ENCODE data around the gene RNF150. TPM values are rescaled to one million over a fixed set of nuclear protein-coding genes. Genes with fewer than 3 reads are reported as not detected.

Gene RNF150
- total RNA-seq, 2 donors from 2014 or later: 11.7 to 12.3 TPM

DNA sequence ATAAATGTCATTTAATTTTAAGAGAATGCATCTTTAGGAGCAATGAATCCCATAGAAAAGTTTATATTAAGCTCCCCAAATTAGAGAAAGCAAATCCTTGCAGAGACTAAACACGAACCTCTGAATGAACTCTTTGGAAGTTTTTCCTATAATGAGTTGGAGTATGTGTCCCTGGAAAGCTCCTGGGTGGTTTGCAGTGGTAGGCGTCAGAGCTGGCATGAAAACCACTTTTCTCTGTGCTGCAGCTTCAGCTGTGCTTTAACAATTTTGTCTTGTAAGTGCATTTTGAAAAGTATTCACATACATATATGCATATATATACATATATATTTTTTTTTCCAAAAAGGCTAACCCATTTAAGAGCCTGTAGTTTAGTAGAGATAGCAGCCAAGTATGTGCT is 228.4 kb downstream of the RNF150 start:
- H3K27ac ChIP-seq: no peak overlapping the region
- intact Hi-C loops (cut with DNase I): no loop called here
- no peaks in the 10 kb centered on the region for H3K27me3 ChIP-seq (replicated peaks; ENCODE audit: insufficient read depth)
- H3K36me3 ChIP-seq: no peaks in the 10 kb centered on the region
- no peaks in the 10 kb centered on the region for H3K4me1 ChIP-seq (replicated peaks)
- 51% methylated on average over 2 of the region's 2 CpGs for WGBS
- DNase-seq (ENCODE audit: low spot score): no peak
- no peaks in the 10 kb centered on the region for H3K9me3 ChIP-seq
- no peak overlapping the region for H3K4me3 ChIP-seq
- TF ChIP-seq POLR2AphosphoS5 (IDR thresholded peaks at IDR 0.05) (no peak), POLR2A (IDR thresholded peaks at IDR 0.05) (no peak)
- TF ChIP-seq, protein P1, sequence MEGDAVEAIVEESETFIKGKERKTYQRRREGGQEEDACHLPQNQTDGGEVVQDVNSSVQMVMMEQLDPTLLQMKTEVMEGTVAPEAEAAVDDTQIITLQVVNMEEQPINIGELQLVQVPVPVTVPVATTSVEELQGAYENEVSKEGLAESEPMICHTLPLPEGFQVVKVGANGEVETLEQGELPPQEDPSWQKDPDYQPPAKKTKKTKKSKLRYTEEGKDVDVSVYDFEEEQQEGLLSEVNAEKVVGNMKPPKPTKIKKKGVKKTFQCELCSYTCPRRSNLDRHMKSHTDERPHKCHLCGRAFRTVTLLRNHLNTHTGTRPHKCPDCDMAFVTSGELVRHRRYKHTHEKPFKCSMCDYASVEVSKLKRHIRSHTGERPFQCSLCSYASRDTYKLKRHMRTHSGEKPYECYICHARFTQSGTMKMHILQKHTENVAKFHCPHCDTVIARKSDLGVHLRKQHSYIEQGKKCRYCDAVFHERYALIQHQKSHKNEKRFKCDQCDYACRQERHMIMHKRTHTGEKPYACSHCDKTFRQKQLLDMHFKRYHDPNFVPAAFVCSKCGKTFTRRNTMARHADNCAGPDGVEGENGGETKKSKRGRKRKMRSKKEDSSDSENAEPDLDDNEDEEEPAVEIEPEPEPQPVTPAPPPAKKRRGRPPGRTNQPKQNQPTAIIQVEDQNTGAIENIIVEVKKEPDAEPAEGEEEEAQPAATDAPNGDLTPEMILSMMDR (IDR thresholded peaks at IDR 0.05): no peak

GRCh38 chr4:140903522-140904475 is 229.5 kb downstream of the RNF150 start:
- intact Hi-C loops (cut with DNase I): no loop called here

DNA sequence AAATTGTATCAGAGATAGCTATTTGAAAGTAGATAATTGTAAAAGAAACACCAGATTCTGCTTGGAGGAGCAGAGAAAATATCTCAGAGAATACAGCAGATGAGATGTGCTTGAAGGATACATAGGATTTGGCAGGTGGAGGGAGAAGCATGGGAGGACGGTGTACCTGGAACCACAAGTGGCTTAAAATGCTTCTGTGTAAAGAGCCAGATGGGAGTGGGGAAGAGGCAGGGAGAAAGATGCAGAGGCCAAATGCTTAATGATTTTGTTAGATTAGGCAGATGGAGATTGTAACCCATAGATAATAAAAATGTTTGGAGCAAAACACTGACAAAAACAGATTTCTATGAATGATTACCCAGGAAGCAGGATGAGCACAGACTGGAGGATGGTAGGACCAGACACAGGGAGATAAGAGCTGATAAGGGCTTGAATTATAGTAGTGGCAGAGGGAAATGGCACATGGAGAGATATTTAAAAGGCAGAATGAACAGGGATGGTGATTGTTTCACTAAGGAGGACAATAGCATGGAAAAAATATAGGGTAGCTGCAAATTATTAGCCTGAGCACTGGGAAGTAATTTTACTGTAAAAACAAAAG is 231.4 kb downstream of the RNF150 start:
- Histone ChIP-seq H3K9me3 (no peaks in the 10 kb centered on the region), H3K36me3 (no peaks in the 10 kb centered on the region), H3K4me3 (no peak overlapping the region), H3K27me3 (replicated peaks; ENCODE audit: insufficient read depth) (no peaks in the 10 kb centered on the region), H3K27ac (no peak overlapping the region), H3K4me1 (replicated peaks) (no peaks in the 10 kb centered on the region)
- no peak for DNase-seq (ENCODE audit: low spot score)
- intact Hi-C loops (cut with DNase I): no loop called here
- TF ChIP-seq, protein P1 (IDR thresholded peaks at IDR 0.05): no peak
- no peak for TF ChIP-seq POLR2AphosphoS5 (IDR thresholded peaks at IDR 0.05)
- WGBS: 83% methylated on average over 1 of the region's 1 CpG

More at GRCh38 chr4:140903522-140904475, 229.5 kb downstream of the RNF150 start:
- H3K4me3 ChIP-seq: no peak overlapping the region
- no peak overlapping the region for H3K27ac ChIP-seq
- H3K4me1 ChIP-seq (replicated peaks): no peaks in the 10 kb centered on the region
- DNase-seq (ENCODE audit: low spot score): no peak
- H3K36me3 ChIP-seq: no peaks in the 10 kb centered on the region
- 75% methylated on average over 9 of the region's 9 CpGs for WGBS
- no peaks in the 10 kb centered on the region for H3K27me3 ChIP-seq (replicated peaks; ENCODE audit: insufficient read depth)
- no peaks in the 10 kb centered on the region for H3K9me3 ChIP-seq
- TF ChIP-seq, protein P1 (IDR thresholded peaks at IDR 0.05): no peak
- TF ChIP-seq POLR2A (IDR thresholded peaks at IDR 0.05) (no peak), POLR2AphosphoS5 (IDR thresholded peaks at IDR 0.05) (no peak)

GRCh38 chr4:140893939-140894338 is 239.3 kb downstream of the RNF150 start:
- Histone ChIP-seq H3K36me3 (no peaks in the 10 kb centered on the region), H3K4me1 (replicated peaks) (no peaks in the 10 kb centered on the region), H3K27me3 (replicated peaks; ENCODE audit: insufficient read depth) (no peaks in the 10 kb centered on the region), H3K9me3 (no peaks in the 10 kb centered on the region), H3K27ac (no peak overlapping the region), H3K4me3 (no peak overlapping the region)
- no peak for TF ChIP-seq POLR2A (IDR thresholded peaks at IDR 0.05)
- no peak for TF ChIP-seq POLR2AphosphoS5 (IDR thresholded peaks at IDR 0.05)
- TF ChIP-seq, protein P1 (IDR thresholded peaks at IDR 0.05): no peak
- intact Hi-C loops (cut with DNase I): no loop called here
- DNase-seq (ENCODE audit: low spot score): no peak
